ENCODE measurements around the gene CREM. TPM values are rescaled to one million over a fixed set of nuclear protein-coding genes. Genes with fewer than 3 reads are reported as not detected.

The CREM gene
- total RNA-seq, 1 experiment from 2014 or later = 21.4 TPM

GRCh38 chr10:35160743-35161142 is 34.1 kb downstream of the CREM start:
- Histone ChIP-seq H3K9me2 (ENCODE audit: insufficient read depth) (no peaks in the 10 kb centered on the region), H3K4me2 (ENCODE audit: low read length) (no peak overlapping the region), H3K27ac (ENCODE audit: low read depth, low read length) (no peak overlapping the region), H3K27me3 (ENCODE audit: insufficient read depth, low read length) (no peaks in the 10 kb centered on the region), H3K4me3 (replicated peaks in 1 of 2; ENCODE audit: low read depth in 1 of 2, low read length in 2 of 2) (no peak overlapping the region), H3K79me2 (ENCODE audit: insufficient read depth, low read length) (no peaks in the 10 kb centered on the region), H3K4me1 (ENCODE audit: control insufficient read depth in 1 of 2, insufficient read depth in 2 of 2, low read length in 2 of 2) (no peaks in the 10 kb centered on the region), H4K20me1 (ENCODE audit: insufficient read depth) (no peaks in the 10 kb centered on the region), H3K9ac (ENCODE audit: low read length) (no peak overlapping the region), H2AFZ (ENCODE audit: low read depth, low read length, poor library complexity, severe bottlenecking) (no peak overlapping the region), H3K9me3 (ENCODE audit: control insufficient read depth in 1 of 2, insufficient read depth in 1 of 2, low read depth in 1 of 2, low read length in 2 of 2) (0 out of 4 replicates have a peak, but pooled peaks cover 0 to 4% of the 10 kb centered on the region in 2 experiments), H3K36me3 (ENCODE audit: control insufficient read depth in 1 of 2, insufficient read depth in 2 of 2, low read length in 2 of 2) (no peaks in the 10 kb centered on the region)
- ChIA-PET RAD21 (ENCODE audit: low non-redundant PET in 1 of 2, low total read pairs in 2 of 2, uncharacterized antibody in 2 of 2, unreplicated experiment in 2 of 2) (no interaction called here), CTCF (interaction anchor here (0.9 kb wide), 1 partner anchor 34 kb away, joined by 5 read pairs; the partner anchor contains the start of gene CREM), POLR2A (no interaction called here)
- intact Hi-C loops (cut with micrococcal nuclease) = no loop called here
- no TSS peak for BruUV-seq (replicated peaks)
- no peak for DNase-seq (ENCODE audit: low read depth, low spot score)
- no peak for ATAC-seq
- TF ChIP-seq FOSL1 (IDR thresholded peaks at IDR 0.05; ENCODE audit: low read depth) (no peak), CEBPB (IDR thresholded peaks at IDR 0.05; ENCODE audit: low read depth) (no peak), POLR2AphosphoS5 (IDR thresholded peaks at IDR 0.05; ENCODE audit: low read depth, low read length) (no peak), SIN3A (IDR thresholded peaks at IDR 0.05; ENCODE audit: low read depth) (no peak), RAD21 (IDR thresholded peaks at IDR 0.05; ENCODE audit: low read depth) (no peak), ELF1 (IDR thresholded peaks at IDR 0.05; ENCODE audit: borderline replicate concordance, low read depth) (no peak)

GRCh38 chr10:35161906-35162305 is 35.3 kb downstream of the CREM start:
- POLR2A ChIA-PET = no interaction called here
- no peak overlapping the region for H3K9ac ChIP-seq (ENCODE audit: low read length)
- CTCF ChIA-PET = no interaction called here
- no peaks in the 10 kb centered on the region for H3K27me3 ChIP-seq (ENCODE audit: insufficient read depth, low read length)
- H3K36me3 ChIP-seq (ENCODE audit: control insufficient read depth in 1 of 2, insufficient read depth in 2 of 2, low read length in 2 of 2) = no peaks in the 10 kb centered on the region
- ATAC-seq (no peak), DNase-seq (ENCODE audit: low read depth, low spot score) (no peak)
- H3K4me2 ChIP-seq (ENCODE audit: low read length) = no peak overlapping the region
- no peaks in the 10 kb centered on the region for H3K79me2 ChIP-seq (ENCODE audit: insufficient read depth, low read length)
- no TSS peak for BruUV-seq (replicated peaks)
- no peaks in the 10 kb centered on the region for H3K4me1 ChIP-seq (ENCODE audit: control insufficient read depth in 1 of 2, insufficient read depth in 2 of 2, low read length in 2 of 2)
- no peaks in the 10 kb centered on the region for H4K20me1 ChIP-seq (ENCODE audit: insufficient read depth)
- H3K9me2 ChIP-seq (ENCODE audit: insufficient read depth) = no peaks in the 10 kb centered on the region
- H3K4me3 ChIP-seq (replicated peaks in 1 of 2; ENCODE audit: low read depth in 1 of 2, low read length in 2 of 2) = no peak overlapping the region
- no peak for TF ChIP-seq EGR1 (IDR thresholded peaks at IDR 0.05; ENCODE audit: low read depth)
- no peak for TF ChIP-seq SP1 (IDR thresholded peaks at IDR 0.05; ENCODE audit: low read depth)
- no peak for TF ChIP-seq EZH2 (IDR thresholded peaks at IDR 0.05)
- RAD21 ChIA-PET (ENCODE audit: low non-redundant PET in 1 of 2, low total read pairs in 2 of 2, uncharacterized antibody in 2 of 2, unreplicated experiment in 2 of 2) = no interaction called here
- 0 out of 4 replicates have a peak, but pooled peaks cover 0 to 4% of the 10 kb centered on the region in 2 experiments for H3K9me3 ChIP-seq (ENCODE audit: control insufficient read depth in 1 of 2, insufficient read depth in 1 of 2, low read depth in 1 of 2, low read length in 2 of 2)
- no peak overlapping the region for H2AFZ ChIP-seq (ENCODE audit: low read depth, low read length, poor library complexity, severe bottlenecking)
- intact Hi-C loops (cut with micrococcal nuclease) = no loop called here
- H3K27ac ChIP-seq (ENCODE audit: low read depth, low read length) = no peak overlapping the region

Data from HCT116 (cell line).